ENCODE results near the gene HTR7. TPM values are rescaled to one million over a fixed set of nuclear protein-coding genes. Genes with fewer than 3 reads are reported as not detected.

The HTR7 gene
- total RNA-seq, 1 donor from 2014 or later = 0.93 TPM

DNA sequence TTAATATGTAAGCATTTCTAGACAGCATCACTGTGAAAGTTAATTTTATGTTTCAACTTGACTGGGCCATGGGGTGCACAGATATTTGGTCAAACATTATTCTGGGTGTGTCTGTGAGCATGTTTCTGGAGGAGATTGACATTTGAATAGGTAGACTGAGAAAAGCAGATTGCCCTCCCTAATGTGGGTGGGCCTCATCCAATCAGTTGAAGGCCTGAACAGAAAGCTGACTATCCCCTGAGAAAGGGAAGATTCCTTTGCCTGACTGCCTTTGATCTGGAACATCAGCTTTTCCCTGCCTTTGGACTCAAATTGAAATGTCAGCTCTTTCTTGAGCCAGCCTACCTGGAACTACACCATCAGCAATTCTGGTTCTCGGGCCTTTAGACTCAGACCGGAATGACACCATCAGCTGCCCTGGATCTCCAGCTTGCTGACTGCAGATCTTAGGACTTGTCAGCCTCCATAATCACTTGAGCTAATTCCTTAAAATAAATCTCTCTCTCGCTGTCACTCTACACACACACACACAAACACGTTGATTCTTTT, 8.3 kb upstream of the HTR7 start:
- no peak for DNase-seq (ENCODE audit: low spot score, unreplicated experiment)
- TF ChIP-seq, protein P1, sequence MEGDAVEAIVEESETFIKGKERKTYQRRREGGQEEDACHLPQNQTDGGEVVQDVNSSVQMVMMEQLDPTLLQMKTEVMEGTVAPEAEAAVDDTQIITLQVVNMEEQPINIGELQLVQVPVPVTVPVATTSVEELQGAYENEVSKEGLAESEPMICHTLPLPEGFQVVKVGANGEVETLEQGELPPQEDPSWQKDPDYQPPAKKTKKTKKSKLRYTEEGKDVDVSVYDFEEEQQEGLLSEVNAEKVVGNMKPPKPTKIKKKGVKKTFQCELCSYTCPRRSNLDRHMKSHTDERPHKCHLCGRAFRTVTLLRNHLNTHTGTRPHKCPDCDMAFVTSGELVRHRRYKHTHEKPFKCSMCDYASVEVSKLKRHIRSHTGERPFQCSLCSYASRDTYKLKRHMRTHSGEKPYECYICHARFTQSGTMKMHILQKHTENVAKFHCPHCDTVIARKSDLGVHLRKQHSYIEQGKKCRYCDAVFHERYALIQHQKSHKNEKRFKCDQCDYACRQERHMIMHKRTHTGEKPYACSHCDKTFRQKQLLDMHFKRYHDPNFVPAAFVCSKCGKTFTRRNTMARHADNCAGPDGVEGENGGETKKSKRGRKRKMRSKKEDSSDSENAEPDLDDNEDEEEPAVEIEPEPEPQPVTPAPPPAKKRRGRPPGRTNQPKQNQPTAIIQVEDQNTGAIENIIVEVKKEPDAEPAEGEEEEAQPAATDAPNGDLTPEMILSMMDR (IDR thresholded peaks at IDR 0.05; ENCODE audit: unreplicated experiment) = no peak
- Mint-ChIP-seq H3K36me3 (ENCODE audit: insufficient read depth) (peaks cover 1% of the 10 kb centered on the region), H3K9me3 (ENCODE audit: low read depth) (peaks cover 8% of the 10 kb centered on the region), H3K4me1 (ENCODE audit: low read depth) (no peaks in the 10 kb centered on the region), H3K27ac (no peak overlapping the region), H3K4me3 (ENCODE audit: low read depth) (no peak overlapping the region), H3K27me3 (peaks cover 58% of the 10 kb centered on the region)

DNA sequence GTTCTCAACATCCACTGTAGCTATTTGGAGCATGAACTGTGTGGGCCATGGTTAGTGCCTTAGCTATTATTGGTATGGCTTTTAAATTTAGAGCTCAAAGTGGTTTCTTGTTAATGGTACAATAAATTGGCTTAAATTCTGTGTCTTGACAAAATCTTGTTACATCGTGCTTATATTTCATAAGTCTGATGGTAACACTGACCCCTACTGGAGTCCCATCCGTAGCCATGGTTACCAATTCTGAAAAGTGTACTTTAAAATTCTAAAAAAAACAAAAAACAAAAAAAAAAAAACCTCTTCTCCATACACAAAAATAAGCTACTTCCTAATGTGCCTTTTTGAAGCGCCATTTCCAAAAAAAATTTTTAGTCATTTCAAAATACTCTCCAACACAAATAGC, 7.6 kb upstream of the HTR7 start:
- no peak for DNase-seq (ENCODE audit: low spot score, unreplicated experiment)
- TF ChIP-seq, protein P1 (IDR thresholded peaks at IDR 0.05; ENCODE audit: unreplicated experiment) = peak; percentile 29
- Mint-ChIP-seq H3K27me3 (peaks cover 63% of the 10 kb centered on the region), H3K4me1 (ENCODE audit: low read depth) (no peaks in the 10 kb centered on the region), H3K27ac (no peak overlapping the region), H3K36me3 (ENCODE audit: insufficient read depth) (peaks cover 1% of the 10 kb centered on the region), H3K4me3 (ENCODE audit: low read depth) (no peak overlapping the region), H3K9me3 (ENCODE audit: low read depth) (peaks cover 6% of the 10 kb centered on the region)

DNA sequence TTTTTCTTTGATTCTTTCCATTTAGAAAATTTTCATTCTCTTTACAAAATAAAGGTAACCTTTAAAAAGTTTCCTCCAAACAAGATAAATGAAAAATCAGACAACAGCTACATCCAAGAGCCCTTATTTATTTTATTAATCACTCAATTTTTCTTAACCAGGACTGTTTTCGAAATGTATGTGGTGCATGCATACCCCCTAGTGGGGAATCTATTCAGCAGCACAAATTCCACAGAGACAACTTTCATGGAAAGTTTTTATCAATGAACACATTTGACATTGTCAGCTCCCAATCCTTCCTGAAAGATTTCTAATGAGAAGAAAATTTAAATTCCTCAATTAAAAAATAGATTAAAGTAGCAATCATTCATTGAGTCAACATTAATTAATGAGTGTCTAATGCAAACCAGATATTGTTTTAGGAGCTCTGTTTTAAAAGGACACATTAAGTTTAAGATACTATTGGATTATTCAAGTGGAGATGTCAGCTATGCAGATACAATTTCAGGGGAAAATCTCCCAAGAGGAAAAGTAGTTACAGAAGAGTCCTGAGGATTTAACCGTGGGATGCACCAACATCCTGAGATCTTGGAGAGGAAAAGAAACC, 5.2 kb upstream of the HTR7 start:
- no peak overlapping the region for H3K27ac Mint-ChIP-seq

DNA sequence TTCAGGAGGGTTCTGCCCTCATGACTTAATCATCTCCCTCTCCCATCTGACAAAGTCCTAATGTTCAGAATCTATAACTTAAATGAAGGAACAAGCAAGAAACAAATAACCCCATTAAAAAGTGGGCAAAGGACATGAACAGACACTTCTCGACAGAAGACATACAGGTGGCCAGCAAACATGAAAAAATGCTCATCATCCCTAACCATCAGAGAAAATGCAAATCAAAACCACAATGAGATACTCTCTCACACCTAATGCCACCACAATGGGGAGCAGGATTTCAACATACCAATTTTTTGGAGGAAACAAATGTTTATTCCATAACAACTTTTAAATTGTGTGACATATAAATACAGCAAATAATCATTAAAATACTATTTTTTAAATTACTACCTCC, 3.0 kb upstream of the HTR7 start:
- H3K27ac Mint-ChIP-seq = no peak overlapping the region
- DNase-seq (ENCODE audit: low spot score, unreplicated experiment) = no peak
- no peak overlapping the region for H3K4me3 Mint-ChIP-seq (ENCODE audit: low read depth)
- H3K9me3 Mint-ChIP-seq (ENCODE audit: low read depth) = no peaks in the 10 kb centered on the region
- H3K36me3 Mint-ChIP-seq (ENCODE audit: insufficient read depth) = no peaks in the 10 kb centered on the region
- H3K4me1 Mint-ChIP-seq (ENCODE audit: low read depth) = peaks cover 3% of the 10 kb centered on the region
- H3K27me3 Mint-ChIP-seq = peaks cover 73% of the 10 kb centered on the region
- TF ChIP-seq, protein P1 (IDR thresholded peaks at IDR 0.05; ENCODE audit: unreplicated experiment) = no peak

More for the DNA sequence above, 5.2 kb upstream of the HTR7 start:
- DNase-seq (ENCODE audit: low spot score, unreplicated experiment) = no peak
- peaks cover 74% of the 10 kb centered on the region for H3K27me3 Mint-ChIP-seq
- no peaks in the 10 kb centered on the region for H3K9me3 Mint-ChIP-seq (ENCODE audit: low read depth)
- no peak overlapping the region for H3K4me3 Mint-ChIP-seq (ENCODE audit: low read depth)
- TF ChIP-seq, protein P1 (IDR thresholded peaks at IDR 0.05; ENCODE audit: unreplicated experiment) = peak; percentile 80
- H3K36me3 Mint-ChIP-seq (ENCODE audit: insufficient read depth) = no peaks in the 10 kb centered on the region
- H3K4me1 Mint-ChIP-seq (ENCODE audit: low read depth) = peaks cover 1% of the 10 kb centered on the region

DNA sequence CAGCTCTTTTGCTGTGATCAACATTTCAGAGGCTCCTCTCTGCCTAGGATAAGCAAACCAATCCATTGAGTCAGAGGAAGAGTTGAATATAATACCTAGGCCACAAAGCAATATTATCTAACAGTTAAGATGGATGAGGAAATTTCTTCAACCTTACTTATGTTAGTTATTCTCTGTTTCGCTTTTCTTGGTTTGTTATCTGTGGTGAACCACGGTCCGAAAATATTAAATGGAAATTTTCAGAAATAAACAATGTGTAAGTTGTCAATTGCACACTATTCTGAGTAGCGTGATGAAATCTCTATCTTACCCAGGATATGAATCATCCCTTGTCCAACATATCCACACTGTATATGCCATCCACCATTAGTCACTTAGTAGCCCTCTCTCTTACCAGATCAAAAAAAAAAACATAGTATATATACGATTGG, 1.5 kb upstream of the HTR7 start:
- Mint-ChIP-seq H3K27ac (no peak overlapping the region), H3K27me3 (peaks cover 80% of the 10 kb centered on the region), H3K4me3 (ENCODE audit: low read depth) (no peak overlapping the region), H3K36me3 (ENCODE audit: insufficient read depth) (no peaks in the 10 kb centered on the region), H3K9me3 (ENCODE audit: low read depth) (no peaks in the 10 kb centered on the region), H3K4me1 (ENCODE audit: low read depth) (peaks cover 3% of the 10 kb centered on the region)
- DNase-seq (ENCODE audit: low spot score, unreplicated experiment) = no peak
- TF ChIP-seq, protein P1 (IDR thresholded peaks at IDR 0.05; ENCODE audit: unreplicated experiment) = no peak

Measured in progenitor cell of endocrine pancreas (in vitro differentiated cells).